H1 (cell line): ENCODE results near the gene CBR3.

Source experiments
- EZH2 ChIP-seq: fragments of 200-600 bp; sonication (generic); IDR thresholded peaks from 2 replicates; pipeline ENCODE4 v1.7.1; 2012; ENCODE audit warnings: low read depth, mild to moderate bottlenecking, moderate library complexity, low read length, inconsistent platforms; ENCODE audit not compliant: severe bottlenecking
- GABPA ChIP-seq: IDR thresholded peaks from 2 replicates; pipeline ENCODE4 v1.6.1; 2011; ENCODE audit warnings: mild to moderate bottlenecking, low read length, moderate library complexity, borderline replicate concordance; ENCODE audit not compliant: insufficient read depth
- PHF8 ChIP-seq: fragments of 200-600 bp; sonication (generic); conservative IDR thresholded peaks from 2 replicates; pipeline ENCODE4 v1.7.1; 2012; ENCODE audit warnings: low read depth, mild to moderate bottlenecking, inconsistent platforms, low read length, moderate library complexity
- POLR2A ChIP-seq, 2 experiments: IDR thresholded peaks; 1 replicate in 1 of 2; 2 replicates in 1 of 2; pipeline ENCODE4 v1.6.1; 2011; ENCODE audit warnings: low read depth in 2 of 2, low read length in 2 of 2, mild to moderate bottlenecking in 2 of 2; ENCODE audit errors: control extremely low read depth in 1 of 2
- SP2 ChIP-seq: IDR thresholded peaks from 2 replicates; pipeline ENCODE4 v1.6.1; 2012; ENCODE audit warnings: mild to moderate bottlenecking, low read length, inconsistent platforms
- ZNF274 ChIP-seq: IDR thresholded peaks from 2 replicates; pipeline ENCODE4 v1.7.0; 2012; ENCODE audit warnings: low read length, borderline replicate concordance; ENCODE audit errors: extremely low read depth
- TF ChIP-seq, protein P1 (sequence below), 3 experiments: IDR thresholded peaks; 1 replicate in 2 of 3; 2 replicates in 1 of 3; pipeline versions ENCODE4 v1.5.1 to v1.6.1; 2011; ENCODE audit warnings: low read length in 3 of 3, mild to moderate bottlenecking in 3 of 3, inconsistent platforms in 2 of 3, low read depth in 1 of 3, moderate library complexity in 1 of 3; ENCODE audit not compliant: insufficient read depth in 1 of 3; ENCODE audit errors: control extremely low read depth in 1 of 3

- TF ChIP-seq, protein P1, sequence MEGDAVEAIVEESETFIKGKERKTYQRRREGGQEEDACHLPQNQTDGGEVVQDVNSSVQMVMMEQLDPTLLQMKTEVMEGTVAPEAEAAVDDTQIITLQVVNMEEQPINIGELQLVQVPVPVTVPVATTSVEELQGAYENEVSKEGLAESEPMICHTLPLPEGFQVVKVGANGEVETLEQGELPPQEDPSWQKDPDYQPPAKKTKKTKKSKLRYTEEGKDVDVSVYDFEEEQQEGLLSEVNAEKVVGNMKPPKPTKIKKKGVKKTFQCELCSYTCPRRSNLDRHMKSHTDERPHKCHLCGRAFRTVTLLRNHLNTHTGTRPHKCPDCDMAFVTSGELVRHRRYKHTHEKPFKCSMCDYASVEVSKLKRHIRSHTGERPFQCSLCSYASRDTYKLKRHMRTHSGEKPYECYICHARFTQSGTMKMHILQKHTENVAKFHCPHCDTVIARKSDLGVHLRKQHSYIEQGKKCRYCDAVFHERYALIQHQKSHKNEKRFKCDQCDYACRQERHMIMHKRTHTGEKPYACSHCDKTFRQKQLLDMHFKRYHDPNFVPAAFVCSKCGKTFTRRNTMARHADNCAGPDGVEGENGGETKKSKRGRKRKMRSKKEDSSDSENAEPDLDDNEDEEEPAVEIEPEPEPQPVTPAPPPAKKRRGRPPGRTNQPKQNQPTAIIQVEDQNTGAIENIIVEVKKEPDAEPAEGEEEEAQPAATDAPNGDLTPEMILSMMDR (IDR thresholded peaks at IDR 0.05; ENCODE audit: control extremely low read depth in 1 of 3, insufficient read depth in 1 of 3, low read depth in 1 of 3, low read length in 3 of 3), result no peak
- no peak for TF ChIP-seq EZH2
- TF ChIP-seq PHF8, result no peak
- TF ChIP-seq ZNF274, result no peak
- TF ChIP-seq GABPA, result no peak
- no peak for TF ChIP-seq POLR2A (IDR thresholded peaks at IDR 0.05; ENCODE audit: control extremely low read depth in 1 of 2, low read depth in 2 of 2, low read length in 2 of 2)
- TF ChIP-seq SP2, result no peak
Observed at GRCh38 chr21:36092681-36093080, 42.2 kb upstream of the CBR3 start.
